Mammary epithelial cell (primary cell): ENCODE results near the gene EHD4.

ENCODE experiments used
- CTCF ChIP-seq, 2 donors: IDR thresholded peaks in 1 of 2; conservative IDR thresholded peaks in 1 of 2; 2 replicates each; pipeline ENCODE4 v1.5.1; 2011 to 2012; ENCODE audit warnings: inconsistent platforms in 2 of 2, low read length in 2 of 2, mild to moderate bottlenecking in 2 of 2, control low read depth in 1 of 2, low read depth in 1 of 2; ENCODE audit not compliant: insufficient read depth in 1 of 2; ENCODE audit errors: extremely low read depth in 1 of 2
- EZH2 ChIP-seq: IDR thresholded peaks from 2 replicates; pipeline ENCODE4 v1.6.1; 2012; ENCODE audit warnings: low read length, inconsistent platforms, borderline replicate concordance

GRCh38 chr15:41893422-41894250, 78.7 kb downstream of the EHD4 start, which contains the start of gene SPTBN5:
- TF ChIP-seq CTCF (conservative IDR thresholded peaks at IDR 0.05 in 1 of 2, IDR thresholded peaks at IDR 0.05 in 1 of 2; ENCODE audit: extremely low read depth in 1 of 2, insufficient read depth in 1 of 2, low read depth in 1 of 2, low read length in 2 of 2), result no peak
- TF ChIP-seq EZH2, result no peak
